HG03064 (cell line): ENCODE results near the gene CAMSAP3.
A peak's percentile ranks its signal among the peaks of the same experiment; 100 is the strongest.
"Not testable (repeated sequence)": the region's sequence is repeated elsewhere in the genome, so short reads cannot be mapped to it uniquely, and the experiment has no call there.

ENCODE experiments used
- ATAC-seq: cut with Tn5 transposase; IDR thresholded peaks from one replicate; pipeline ENCODE4 v1.9.1; 2021; ENCODE audit warnings: low read depth; ENCODE audit not compliant: unreplicated experiment

Gene CAMSAP3

DNA sequence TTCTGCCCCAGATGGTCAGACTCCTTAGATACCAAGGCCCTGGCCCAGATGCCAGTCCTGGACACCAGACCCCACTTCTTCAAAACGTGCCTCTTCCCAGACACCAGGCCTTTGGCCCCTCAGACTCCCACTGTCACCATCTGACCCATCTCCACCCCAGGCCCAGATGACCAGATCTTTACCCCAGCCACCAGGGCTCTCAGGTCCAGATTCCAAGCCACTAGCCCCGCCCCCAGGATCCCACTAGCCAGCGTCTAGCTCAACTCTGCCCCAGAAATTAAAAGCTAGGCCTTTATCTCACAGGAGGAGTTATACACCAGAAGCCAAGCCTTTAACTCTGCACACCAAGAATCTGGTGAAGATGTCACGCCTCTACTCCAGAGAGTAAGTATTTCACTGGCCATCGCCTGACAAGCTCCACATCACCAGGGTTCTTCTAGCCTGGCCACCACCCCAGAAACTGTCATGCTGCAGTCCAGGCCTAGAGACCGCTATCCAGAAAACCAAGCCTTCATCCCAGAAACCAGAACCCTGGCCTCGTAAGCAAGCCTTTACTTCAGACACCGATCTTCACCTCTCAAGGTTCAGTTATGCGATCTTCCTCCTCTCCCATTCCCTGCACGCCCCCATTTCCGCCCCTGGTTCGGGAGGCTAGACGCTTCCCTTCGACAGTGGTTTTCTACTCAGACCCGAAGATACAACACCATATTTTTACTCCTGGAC, 33.1 kb downstream of the CAMSAP3 start:
- no peak for ATAC-seq

DNA sequence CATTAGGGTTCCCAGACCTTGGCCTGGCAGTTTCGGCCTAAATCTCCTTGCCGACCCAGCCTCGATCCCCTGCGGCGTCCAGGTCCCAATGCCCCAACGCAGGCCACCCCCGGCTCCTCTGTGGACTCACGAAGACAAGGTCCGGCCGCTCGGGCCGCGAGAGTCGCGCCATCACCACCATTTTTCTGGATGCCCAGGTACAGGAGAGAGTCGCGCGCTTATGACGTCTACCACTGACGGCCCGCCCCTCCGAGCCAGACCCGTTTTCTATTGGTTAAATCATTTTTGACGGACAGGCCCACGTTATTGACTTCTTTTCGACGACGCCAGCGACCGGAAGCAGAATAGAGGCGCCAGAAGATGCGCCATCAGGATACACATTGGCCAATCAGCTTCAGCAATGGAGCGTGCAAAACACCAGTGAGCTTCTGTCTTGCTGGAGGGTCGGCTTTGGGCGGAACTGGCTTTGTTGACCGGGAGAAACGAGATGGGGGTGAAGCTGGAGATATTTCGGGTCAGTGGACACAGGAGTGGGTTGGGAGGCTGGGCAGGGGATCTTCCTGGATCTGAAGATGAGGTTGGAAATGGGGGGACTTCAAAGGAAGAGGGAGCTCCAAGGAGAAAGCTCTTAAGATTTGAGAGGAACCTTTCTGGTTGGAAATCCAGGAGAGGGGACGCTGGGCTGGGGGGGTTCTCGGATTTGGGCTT, 33.8 kb downstream of the CAMSAP3 start, which contains the start of the genes PET100 and XAB2:
TSS of gene PET100 (plus strand) at position 447 of the 708 bp plus-strand sequence. CDS start at position 488, 41 bp downstream.
TSS of gene XAB2 (minus strand) at position 199 of the 708 bp plus-strand sequence. CDS start at position 181, 18 bp downstream.
- ATAC-seq, result peak; percentile 76

DNA sequence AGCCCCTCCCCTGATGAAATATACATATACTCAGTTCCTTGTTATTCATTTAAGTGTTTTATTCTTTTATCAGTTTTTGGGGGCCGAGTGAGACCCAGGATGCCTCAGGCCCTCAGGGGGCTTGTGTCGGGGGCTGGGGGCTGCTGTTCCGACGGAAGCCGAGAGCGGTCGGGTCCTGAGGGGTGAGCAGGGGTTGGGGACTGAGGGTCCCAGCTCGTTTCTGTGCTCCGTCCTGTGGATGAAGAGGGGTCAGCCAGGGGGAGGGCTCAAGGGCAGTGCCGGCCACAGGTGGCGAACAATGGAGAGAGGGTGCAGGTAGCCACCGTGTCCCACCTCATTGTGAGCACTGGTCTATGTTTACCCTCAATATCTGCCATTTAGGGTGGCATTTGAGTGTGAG, 35.9 kb downstream of the CAMSAP3 start:
- no peak for ATAC-seq

GRCh38 chr19:7632340-7633203, 36.9 kb downstream of the CAMSAP3 start:
- ATAC-seq, result no peak

DNA sequence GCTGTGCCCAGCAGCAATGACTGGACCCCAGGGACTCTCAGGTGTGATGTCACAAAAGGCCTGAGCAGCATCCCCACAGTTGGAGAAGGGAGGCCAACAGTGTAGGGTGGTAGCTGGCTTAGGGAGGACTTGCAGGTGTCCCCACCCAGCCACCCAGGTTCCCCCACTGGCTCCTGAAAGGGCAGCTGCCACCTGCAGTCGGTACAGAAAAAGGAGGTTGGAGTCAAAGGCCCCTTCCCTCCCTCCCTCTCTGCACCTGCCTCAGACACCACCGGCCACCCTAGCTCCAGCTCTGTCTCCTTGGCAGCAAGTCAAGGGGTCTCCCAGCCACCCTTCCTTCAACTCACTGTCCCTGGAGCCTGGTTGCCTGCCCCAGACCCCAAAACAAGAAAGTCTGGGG, 38.0 kb downstream of the CAMSAP3 start, which contains the start of gene PCP2:
TSS of gene PCP2 (minus strand) at position 22 of the 400 bp plus-strand sequence. CDS start 262 bp downstream, outside the sequence.
- ATAC-seq, result no peak

- ATAC-seq, result no peak
Observed at GRCh38 chr19:7635670-7636069, 40.0 kb downstream of the CAMSAP3 start.

GRCh38 chr19:7636317-7636690, 40.6 kb downstream of the CAMSAP3 start:
- ATAC-seq, result no peak

DNA sequence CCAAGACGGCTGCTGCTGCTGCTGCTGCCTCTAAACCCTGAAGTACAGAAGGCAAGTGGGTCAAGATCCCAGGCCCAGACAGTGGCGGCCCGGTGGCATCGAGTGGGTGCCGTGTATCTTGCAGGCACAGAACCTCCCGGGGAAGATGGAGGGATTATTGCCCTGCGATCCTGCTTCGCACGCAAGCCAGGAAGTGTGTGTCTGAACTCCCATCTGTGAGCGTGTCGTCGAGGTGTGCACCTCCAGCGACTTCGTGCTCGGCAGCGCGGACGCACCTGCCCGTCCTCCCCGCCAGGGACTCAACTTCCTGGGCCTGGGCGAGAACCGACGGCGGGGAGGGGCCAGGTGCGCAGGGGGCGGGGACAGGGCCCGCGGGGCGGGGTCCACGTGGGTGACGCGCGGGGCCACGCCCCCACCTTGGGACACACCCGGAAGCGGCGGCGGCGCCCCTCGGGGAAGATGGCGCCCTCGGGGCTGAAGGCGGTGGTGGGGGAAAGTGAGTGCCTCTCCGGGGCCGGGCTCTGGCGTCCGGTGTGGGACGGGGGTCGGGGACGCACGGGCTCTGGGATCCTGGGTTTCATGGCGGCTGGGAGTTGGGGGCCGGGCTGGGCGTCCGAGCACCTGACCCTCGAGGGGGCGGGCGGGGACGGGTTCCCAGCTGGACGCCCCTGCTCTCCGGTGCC, 41.2 kb downstream of the CAMSAP3 start, which contains the start of gene STXBP2:
TSS of gene STXBP2 (plus strand) at position 420 of the 683 bp plus-strand sequence. CDS start at position 460, 40 bp downstream.
- no peak for ATAC-seq

DNA sequence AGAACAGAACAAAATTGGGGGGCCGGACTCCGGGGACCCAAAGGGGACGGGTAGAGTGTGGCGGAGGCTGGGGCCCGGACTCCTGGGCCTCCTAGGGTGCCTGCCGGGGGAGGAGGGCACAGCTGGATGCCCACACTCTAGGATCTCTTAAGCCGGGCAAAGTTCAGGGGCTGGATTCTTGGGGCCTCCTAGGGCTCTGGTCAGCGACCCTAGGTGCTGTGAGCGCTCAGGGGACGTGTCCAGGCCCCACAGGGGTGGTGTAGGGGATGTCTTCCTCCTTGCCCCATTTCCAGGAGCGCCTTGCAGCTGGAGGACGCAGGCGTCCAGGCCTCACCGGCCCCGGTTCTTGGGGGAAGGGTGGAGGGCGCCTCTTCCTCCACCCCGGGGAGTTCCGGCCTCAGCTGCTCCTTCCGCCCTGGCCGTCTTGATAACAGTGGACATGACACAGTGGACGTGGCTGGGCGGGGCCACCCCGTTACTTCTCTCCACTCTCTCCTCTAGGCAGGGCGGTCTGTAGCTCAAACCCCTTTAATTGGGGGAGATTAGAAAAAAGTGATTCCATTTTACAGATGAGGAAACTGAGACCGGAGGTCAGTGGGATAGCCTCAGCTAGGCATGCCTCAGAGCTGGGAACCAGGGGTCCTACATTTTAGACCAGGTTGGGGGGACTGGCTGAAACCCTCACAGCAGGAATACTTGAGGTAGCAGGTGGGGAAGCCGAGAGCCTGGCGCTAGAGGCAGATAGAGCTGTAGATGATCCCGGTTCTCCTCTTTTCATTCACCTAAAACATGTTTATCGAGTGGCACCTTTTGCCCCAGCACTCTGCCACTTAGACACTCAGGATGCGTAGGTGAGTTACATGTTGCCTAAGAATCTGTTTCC, 42.0 kb downstream of the CAMSAP3 start:
- no peak for ATAC-seq

GRCh38 chr19:7638802-7639465, 43.3 kb downstream of the CAMSAP3 start:
- no peak for ATAC-seq

DNA sequence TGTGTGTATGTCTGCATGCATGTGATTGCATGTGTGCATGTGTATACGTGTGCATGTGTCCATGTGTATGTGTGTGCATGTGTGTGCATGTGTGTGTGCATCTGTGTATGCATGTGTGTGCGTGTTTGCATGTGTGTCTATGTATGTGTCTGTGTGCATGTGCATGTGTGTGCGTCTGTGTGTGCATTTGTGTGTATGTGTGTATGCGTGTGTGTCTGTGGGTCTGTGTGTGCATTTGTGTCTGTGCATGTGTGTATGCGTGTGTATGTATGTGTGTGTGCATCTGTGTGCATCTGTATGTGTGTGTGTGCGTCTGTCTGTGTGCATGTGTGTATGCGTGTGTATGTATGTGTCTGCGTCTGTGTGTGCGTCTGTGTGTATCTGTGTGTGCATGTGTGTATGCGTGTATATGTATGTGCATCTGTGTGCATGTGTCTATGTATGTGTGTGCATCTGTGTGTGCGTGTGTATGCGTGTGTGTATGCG, 44.2 kb downstream of the CAMSAP3 start:
- ATAC-seq, result no peak

- ATAC-seq, result no peak
Observed at GRCh38 chr19:7640803-7641202, 45.1 kb downstream of the CAMSAP3 start.

- ATAC-seq, result no peak
Observed at GRCh38 chr19:7641290-7642276, 45.9 kb downstream of the CAMSAP3 start.

DNA sequence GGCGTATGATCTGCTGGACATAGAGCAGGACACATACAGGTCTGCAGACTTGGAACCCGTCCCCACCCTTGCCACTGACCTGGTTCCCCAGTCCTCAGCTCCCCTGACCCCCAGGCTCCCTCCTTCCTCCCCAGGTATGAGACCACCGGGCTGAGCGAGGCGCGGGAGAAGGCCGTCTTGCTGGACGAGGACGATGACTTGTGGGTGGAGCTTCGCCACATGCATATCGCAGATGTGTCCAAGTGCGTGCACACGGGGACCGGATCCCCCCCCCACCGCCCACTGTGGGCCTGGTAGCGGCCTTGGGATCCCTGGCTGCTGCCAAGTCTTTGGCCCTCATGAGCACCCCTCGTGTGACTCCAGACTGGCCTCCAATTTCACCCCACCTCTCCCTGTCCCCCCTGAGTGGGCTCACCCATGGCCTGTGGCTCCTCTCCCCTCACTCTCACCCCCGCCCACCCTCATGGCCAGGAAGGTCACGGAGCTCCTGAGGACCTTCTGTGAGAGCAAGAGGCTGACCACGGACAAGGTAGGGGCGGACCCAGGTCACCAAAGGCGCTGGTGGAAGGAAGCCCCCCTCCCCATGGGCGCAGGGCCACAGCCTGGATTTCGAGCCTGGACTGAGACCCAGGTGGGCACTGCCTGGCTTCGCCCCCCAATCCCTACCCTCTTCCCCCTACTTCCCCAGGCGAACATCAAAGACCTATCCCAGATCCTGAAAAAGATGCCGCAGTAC, 46.8 kb downstream of the CAMSAP3 start:
- ATAC-seq, result no peak

DNA sequence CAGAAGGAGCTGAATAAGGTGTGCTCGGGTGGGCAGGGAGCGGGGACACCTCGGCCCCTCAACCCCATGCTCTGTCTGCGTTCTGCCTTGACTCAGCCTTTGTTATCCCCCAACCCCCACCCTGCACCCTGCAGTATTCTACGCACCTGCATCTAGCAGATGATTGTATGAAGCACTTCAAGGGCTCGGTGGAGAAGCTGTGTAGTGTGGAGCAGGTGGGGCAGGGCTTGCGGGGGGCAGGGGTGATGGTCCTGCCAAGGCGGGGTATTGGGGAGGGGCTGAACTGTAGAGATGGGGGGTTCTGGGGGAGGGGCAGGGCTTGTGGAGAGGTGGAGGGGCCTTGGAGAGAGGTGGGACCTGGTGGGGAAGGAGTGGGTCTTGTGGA, 47.4 kb downstream of the CAMSAP3 start:
- ATAC-seq, result no peak

DNA sequence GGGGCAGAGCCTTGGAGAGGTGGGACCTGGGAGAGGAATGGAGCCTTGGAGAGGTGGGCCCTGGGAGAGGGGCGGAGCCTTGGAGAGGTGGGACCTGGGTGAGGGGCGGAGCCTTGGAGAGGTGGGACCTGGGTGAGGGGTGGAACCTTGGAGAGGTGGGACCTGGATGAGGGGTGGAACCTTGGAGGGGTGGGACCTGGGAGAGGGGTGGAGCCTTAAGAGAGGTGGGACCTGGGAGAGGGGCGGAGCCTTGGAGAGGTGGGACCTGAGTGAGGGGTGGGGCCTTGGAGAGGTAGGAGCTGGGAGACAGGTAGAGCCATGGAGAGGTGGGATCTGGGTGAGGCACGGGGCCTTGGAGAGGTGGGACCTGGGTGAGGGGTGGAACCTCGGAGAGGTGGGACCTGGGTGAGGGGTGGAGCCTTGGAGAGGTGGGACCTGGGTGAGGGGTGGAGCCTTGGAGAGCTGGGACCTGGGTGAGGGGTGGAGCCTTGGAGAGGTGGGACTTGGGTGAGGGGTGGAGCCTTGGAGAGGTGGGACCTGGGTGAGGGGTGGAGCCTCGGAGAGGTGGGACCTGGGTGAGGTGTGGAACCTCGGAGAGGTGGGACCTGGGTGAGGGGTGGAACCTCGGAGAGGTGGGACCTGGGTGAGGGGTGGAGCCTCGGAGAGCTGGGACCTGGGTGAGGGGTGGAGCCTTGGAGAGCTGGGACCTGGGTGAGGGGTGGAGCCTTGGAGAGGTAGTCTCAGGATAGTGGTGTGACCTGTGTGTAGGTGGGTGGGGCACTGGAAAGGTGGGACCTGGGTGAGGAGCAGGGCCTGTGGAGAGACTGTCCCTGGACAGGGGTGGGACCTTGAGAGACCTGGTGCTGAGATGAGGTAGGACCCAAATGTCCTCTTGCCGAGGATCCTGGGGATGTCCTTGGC, 48.2 kb downstream of the CAMSAP3 start:
- ATAC-seq, result not testable (repeated sequence)
